GM19438 (cell line): Measurements from ENCODE around the gene NHLRC1.
A peak's percentile ranks its signal among the peaks of the same experiment; 100 is the strongest.
"Not testable (repeated sequence)": the region's sequence is repeated elsewhere in the genome, so short reads cannot be mapped to it uniquely, and the experiment has no call there.

Experiments used
- ATAC-seq: cut with Tn5 transposase; IDR thresholded peaks from one replicate; pipeline ENCODE4 v1.9.1; 2021; ENCODE audit warnings: low read depth; ENCODE audit not compliant: unreplicated experiment

NHLRC1 gene

GRCh38 chr6:18122128-18123093 is at the start of gene NHLRC1:
Gene NHLRC1, minus strand, starts transcription at chr6:18122677. Its CDS starts 71 bp downstream, at chr6:18122606.
- peak; percentile 100 for ATAC-seq

GRCh38 chr6:18171871-18172270 is 49.4 kb upstream of the NHLRC1 start:
- ATAC-seq: no peak

- ATAC-seq: no peak
These were observed 45.8 kb upstream of the NHLRC1 start for GRCh38 chr6:18168264-18168663.

- ATAC-seq: no peak
These were observed 44.0 kb upstream of the NHLRC1 start for GRCh38 chr6:18166312-18167036.

- ATAC-seq: no peak
These were observed 43.3 kb upstream of the NHLRC1 start for GRCh38 chr6:18165751-18166150.

GRCh38 chr6:18162401-18162800 is 39.9 kb upstream of the NHLRC1 start:
- ATAC-seq: no peak

- no peak for ATAC-seq
These were observed 39.0 kb upstream of the NHLRC1 start for GRCh38 chr6:18161431-18161830.

- ATAC-seq: no peak
These were observed 38.4 kb upstream of the NHLRC1 start for GRCh38 chr6:18160911-18161310.

- ATAC-seq: peak; percentile 36
These were observed 33.5 kb upstream of the NHLRC1 start for GRCh38 chr6:18155864-18156421.

GRCh38 chr6:18155150-18155863 is 32.8 kb upstream of the NHLRC1 start, which contains the start of gene KDM1B:
Gene KDM1B, plus strand, starts transcription at chr6:18155422. Its CDS starts 4,474 bp downstream, at chr6:18159896.
- peak; percentile 82 for ATAC-seq

- peak; percentile 57 for ATAC-seq
These were observed 32.2 kb upstream of the NHLRC1 start, which contains the start of gene TPMT for GRCh38 chr6:18154507-18155149. Gene TPMT, minus strand, starts transcription at chr6:18155077. Its CDS starts 5,950 bp downstream, at chr6:18149127.

GRCh38 chr6:18153311-18153703 is 30.8 kb upstream of the NHLRC1 start:
- ATAC-seq: no peak

GRCh38 chr6:18151801-18152200 is 29.3 kb upstream of the NHLRC1 start:
- no peak for ATAC-seq

GRCh38 chr6:18151391-18151790 is 28.9 kb upstream of the NHLRC1 start:
- ATAC-seq: not testable (repeated sequence)

- no peak for ATAC-seq
These were observed 26.0 kb upstream of the NHLRC1 start for GRCh38 chr6:18148304-18149025.

- ATAC-seq: no peak
These were observed 25.1 kb upstream of the NHLRC1 start for GRCh38 chr6:18147616-18148015.

GRCh38 chr6:18147160-18147559 is 24.7 kb upstream of the NHLRC1 start:
- no peak for ATAC-seq

GRCh38 chr6:18142591-18142861 is 20.0 kb upstream of the NHLRC1 start:
- no peak for ATAC-seq

- no peak for ATAC-seq
These were observed 19.5 kb upstream of the NHLRC1 start for GRCh38 chr6:18141805-18142590.
